OCI-LY1 (cell line): ENCODE data around the gene PIGU.
A peak's percentile ranks its signal among the peaks of the same experiment; 100 is the strongest.
"Not testable (repeated sequence)": the region's sequence is repeated elsewhere in the genome, so short reads cannot be mapped to it uniquely, and the experiment has no call there.

ENCODE experiments used
- H2AFZ ChIP-seq: fragments of 200-600 bp; sonication (generic), shearing (Covaris generic); 2 replicates; pipeline ENCODE4 v1.6.0; 2014; ENCODE audit warnings: antibody characterized with exemption, mild to moderate bottlenecking, low read length
- H3F3A ChIP-seq: fragments of 200-600 bp; sonication (generic), shearing (Covaris generic); 2 replicates; pipeline ENCODE4 v1.6.0; 2014; ENCODE audit warnings: mild to moderate bottlenecking, antibody characterized with exemption, low read length, moderate library complexity; ENCODE audit not compliant: insufficient read depth
- H3K27ac ChIP-seq: fragments of 200-600 bp; sonication (generic); 2 replicates; pipeline ENCODE4 v1.5.1; 2014; ENCODE audit warnings: low read length, mixed run types, mild to moderate bottlenecking, low read depth; ENCODE audit not compliant: poor library complexity, severe bottlenecking
- H3K27me3 ChIP-seq: fragments of 200-600 bp; sonication (generic); 2 replicates; pipeline ENCODE4 v1.6.0; 2014; ENCODE audit warnings: antibody characterized with exemption, mild to moderate bottlenecking, low read length, moderate library complexity; ENCODE audit not compliant: insufficient read depth
- H3K36me3 ChIP-seq: fragments of 200-600 bp; sonication (generic); 2 replicates; pipeline ENCODE4 v1.6.1; 2014; ENCODE audit warnings: mild to moderate bottlenecking, antibody characterized with exemption, low read length, moderate library complexity, mixed read lengths; ENCODE audit not compliant: insufficient read depth
- H3K4me1 ChIP-seq: fragments of 200-600 bp; sonication (generic); 2 replicates; pipeline ENCODE4 v1.5.1; 2014; ENCODE audit warnings: mild to moderate bottlenecking, low read length, moderate library complexity; ENCODE audit not compliant: insufficient read depth, severe bottlenecking
- H3K4me2 ChIP-seq: fragments of 200-600 bp; sonication (generic), shearing (Covaris generic); 2 replicates; pipeline ENCODE4 v1.6.1; 2014; ENCODE audit warnings: low read length
- H3K4me3 ChIP-seq: fragments of 200-600 bp; sonication (generic); 2 replicates; pipeline ENCODE4 v1.5.1; 2014; ENCODE audit warnings: low read length, low read depth, mild to moderate bottlenecking, mixed read lengths; ENCODE audit not compliant: poor library complexity, severe bottlenecking
- H3K79me2 ChIP-seq: fragments of 200-600 bp; shearing (Covaris generic); 2 replicates; pipeline ENCODE4 v1.6.1; 2016; ENCODE audit warnings: mixed run types, low read length, mixed read lengths; ENCODE audit not compliant: insufficient read depth
- H3K9ac ChIP-seq: fragments of 200-600 bp; sonication (generic), shearing (Covaris generic); 2 replicates; pipeline ENCODE4 v1.6.1; 2014; ENCODE audit warnings: mild to moderate bottlenecking, low read length, mixed read lengths
- H3K9me2 ChIP-seq: fragments of 200-600 bp; sonication (generic), shearing (Covaris generic); 2 replicates; pipeline ENCODE4 v1.6.1; 2014; ENCODE audit warnings: low read depth, mild to moderate bottlenecking, low read length, mixed read lengths
- H3K9me3 ChIP-seq: fragments of 200-600 bp; shearing (Covaris generic); 2 replicates; pipeline ENCODE4 v1.6.1; 2014; ENCODE audit warnings: low read length, mixed read lengths
- H4K20me1 ChIP-seq: fragments of 200-600 bp; sonication (generic), shearing (Covaris generic); 2 replicates; pipeline ENCODE4 v1.6.0; 2016; ENCODE audit warnings: mild to moderate bottlenecking, low read length; ENCODE audit not compliant: insufficient read depth
- EZH2 ChIP-seq: fragments of 200-600 bp; sonication (generic), shearing (Covaris generic); IDR thresholded peaks from 2 replicates; pipeline ENCODE4 v1.8.0; 2017; ENCODE audit warnings: borderline replicate concordance, mixed run types, mild to moderate bottlenecking, antibody characterized with exemption, low read length, moderate library complexity, mixed read lengths
- TF ChIP-seq, protein P1 (sequence below): fragments of 200-600 bp; sonication (generic), shearing (Covaris generic); IDR thresholded peaks from 2 replicates; pipeline ENCODE4 v1.5.1; 2017; ENCODE audit warnings: mild to moderate bottlenecking, antibody characterized with exemption, low read length, moderate library complexity, mixed read lengths

The PIGU gene

DNA sequence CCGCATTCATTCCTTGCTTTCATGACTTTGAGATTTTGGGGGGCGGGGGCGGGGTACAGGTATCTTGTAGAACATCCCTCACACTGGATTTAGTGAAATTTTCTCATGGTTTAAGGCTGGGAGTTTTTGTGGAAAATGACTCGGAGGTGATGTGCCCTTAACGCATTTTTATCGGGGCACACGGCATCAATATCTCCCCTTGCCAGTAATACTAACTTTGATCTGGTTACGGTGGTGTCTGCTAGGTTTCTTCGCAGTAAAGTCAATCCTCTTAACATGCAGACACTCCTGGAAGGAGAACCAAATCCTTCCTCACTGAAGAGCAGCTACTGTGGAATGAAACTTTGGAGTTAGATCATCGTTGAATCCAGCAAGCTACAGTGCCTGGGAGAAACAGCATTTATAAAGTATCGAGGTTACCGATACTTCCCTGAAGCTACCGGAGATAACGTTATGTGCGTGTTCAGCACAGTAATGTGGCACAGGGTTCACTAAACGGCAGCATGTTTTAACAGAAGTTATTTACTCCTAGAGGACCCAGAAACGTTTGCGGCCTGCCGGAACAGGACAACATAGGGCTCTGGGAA, 161.9 kb downstream of the PIGU start:
- Histone ChIP-seq H3K4me2 (peak overlapping the region; percentile 83), H3K79me2 (peaks cover 27% of the 10 kb centered on the region), H3K9ac (peak overlapping the region; percentile 80), H4K20me1 (no peaks in the 10 kb centered on the region), H2AFZ (peak overlapping the region; percentile 23; the same call in 1 of the 2 replicates), H3K4me1 (peaks cover 39% of the 10 kb centered on the region), H3K27ac (peak overlapping the region; percentile 39), H3K4me3 (peak overlapping the region; percentile 77), H3K9me3 (no peaks in the 10 kb centered on the region), H3K36me3 (peaks cover 7% of the 10 kb centered on the region; the same call in 1 of the 2 replicates), H3K9me2 (no peaks in the 10 kb centered on the region), H3F3A (no peaks in the 10 kb centered on the region; the same call in 1 of the 2 replicates), H3K27me3 (no peaks in the 10 kb centered on the region)
- TF ChIP-seq, protein P1, sequence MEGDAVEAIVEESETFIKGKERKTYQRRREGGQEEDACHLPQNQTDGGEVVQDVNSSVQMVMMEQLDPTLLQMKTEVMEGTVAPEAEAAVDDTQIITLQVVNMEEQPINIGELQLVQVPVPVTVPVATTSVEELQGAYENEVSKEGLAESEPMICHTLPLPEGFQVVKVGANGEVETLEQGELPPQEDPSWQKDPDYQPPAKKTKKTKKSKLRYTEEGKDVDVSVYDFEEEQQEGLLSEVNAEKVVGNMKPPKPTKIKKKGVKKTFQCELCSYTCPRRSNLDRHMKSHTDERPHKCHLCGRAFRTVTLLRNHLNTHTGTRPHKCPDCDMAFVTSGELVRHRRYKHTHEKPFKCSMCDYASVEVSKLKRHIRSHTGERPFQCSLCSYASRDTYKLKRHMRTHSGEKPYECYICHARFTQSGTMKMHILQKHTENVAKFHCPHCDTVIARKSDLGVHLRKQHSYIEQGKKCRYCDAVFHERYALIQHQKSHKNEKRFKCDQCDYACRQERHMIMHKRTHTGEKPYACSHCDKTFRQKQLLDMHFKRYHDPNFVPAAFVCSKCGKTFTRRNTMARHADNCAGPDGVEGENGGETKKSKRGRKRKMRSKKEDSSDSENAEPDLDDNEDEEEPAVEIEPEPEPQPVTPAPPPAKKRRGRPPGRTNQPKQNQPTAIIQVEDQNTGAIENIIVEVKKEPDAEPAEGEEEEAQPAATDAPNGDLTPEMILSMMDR, result no peak
- TF ChIP-seq EZH2, result no peak

DNA sequence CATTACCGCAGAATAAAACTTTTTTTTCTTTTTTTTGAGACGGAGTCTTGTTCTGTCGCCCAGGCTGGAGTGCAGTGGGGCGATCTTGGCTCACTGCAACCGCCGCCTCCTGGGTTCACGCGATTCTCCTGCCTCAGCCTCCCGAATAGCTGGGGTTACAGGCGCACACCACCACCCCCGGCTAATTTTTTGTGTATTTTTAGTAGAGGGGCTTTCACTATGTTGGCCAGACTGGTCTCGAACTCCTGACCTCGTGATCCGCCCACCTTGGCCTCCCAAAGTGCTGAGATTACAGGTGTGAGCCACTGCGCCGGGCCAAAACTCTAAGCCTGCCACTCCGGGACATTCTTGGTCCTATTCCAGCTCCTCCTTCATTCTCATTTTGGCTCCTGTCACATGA, 162.9 kb downstream of the PIGU start:
- H3K4me1 ChIP-seq, result peaks cover 31% of the 10 kb centered on the region
- H3K9ac ChIP-seq, H4K20me1 ChIP-seq, H3F3A ChIP-seq, H3K27ac ChIP-seq, H3K4me2 ChIP-seq, H3K4me3 ChIP-seq, H3K27me3 ChIP-seq, H3K9me3 ChIP-seq, H3K9me2 ChIP-seq, H2AFZ ChIP-seq: not testable (repeated sequence)
- peaks cover 20% of the 10 kb centered on the region for H3K79me2 ChIP-seq
- peaks cover 12% of the 10 kb centered on the region; the same call in 1 of the 2 replicates for H3K36me3 ChIP-seq

DNA sequence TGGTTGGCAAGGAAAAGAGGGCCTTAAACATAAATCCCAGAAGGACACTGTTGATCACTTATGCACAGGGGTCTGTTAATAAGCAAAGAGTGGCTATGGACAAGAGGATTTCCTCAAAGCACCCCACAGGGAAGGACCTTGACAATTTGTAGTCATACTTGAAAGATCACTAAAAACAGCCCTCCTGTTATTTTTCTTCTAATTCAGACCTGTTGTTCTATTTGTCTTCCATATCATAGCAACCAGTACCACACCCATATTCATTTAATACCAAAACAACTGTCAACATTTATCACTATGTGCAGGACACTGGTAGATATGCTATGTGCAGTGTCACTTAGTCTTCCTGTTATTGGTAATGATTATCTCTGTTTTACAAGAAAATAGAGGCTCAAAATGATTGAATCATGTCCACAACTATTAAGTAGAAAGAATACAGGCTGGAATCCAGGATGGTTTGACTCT, 163.9 kb downstream of the PIGU start:
- Histone ChIP-seq H3K9me3 (no peaks in the 10 kb centered on the region), H3K79me2 (peaks cover 10% of the 10 kb centered on the region), H3K27ac (no peak overlapping the region), H3K4me3 (no peak overlapping the region), H3K9me2 (no peaks in the 10 kb centered on the region), H2AFZ (no peak overlapping the region), H3K27me3 (no peaks in the 10 kb centered on the region), H4K20me1 (no peaks in the 10 kb centered on the region), H3K36me3 (peaks cover 22% of the 10 kb centered on the region; the same call in 1 of the 2 replicates), H3F3A (no peaks in the 10 kb centered on the region; the same call in 1 of the 2 replicates), H3K4me2 (no peak overlapping the region), H3K4me1 (peaks cover 20% of the 10 kb centered on the region), H3K9ac (no peak overlapping the region)
- TF ChIP-seq, protein P1, result no peak
- TF ChIP-seq EZH2, result no peak
